SK-N-SH (cell line): ENCODE measurements around the gene TMEM134.

Experiments used
- CTCF ChIP-seq: fragments of 200-600 bp; sonication (generic); IDR thresholded peaks from 2 replicates; pipeline ENCODE4 v1.6.1; 2017; ENCODE audit warnings: antibody characterized with exemption, mild to moderate bottlenecking, moderate library complexity
- FOXM1 ChIP-seq: IDR thresholded peaks from 2 replicates; pipeline ENCODE4 v1.4.0; 2012; ENCODE audit warnings: low read depth, mild to moderate bottlenecking
- SIN3A ChIP-seq: IDR thresholded peaks from 2 replicates; pipeline ENCODE4 v1.6.1; 2012; ENCODE audit warnings: low read depth, mild to moderate bottlenecking, low read length, moderate library complexity, borderline replicate concordance
- USF1 ChIP-seq: IDR thresholded peaks from 2 replicates; pipeline ENCODE4 v1.4.0; 2012; ENCODE audit warnings: low read depth, borderline replicate concordance
- TF ChIP-seq, protein P1 (sequence below): fragments of 150-350 bp; IDR thresholded peaks from 2 replicates; pipeline ENCODE4 v1.6.1; 2017; ENCODE audit warnings: antibody characterized with exemption, low read length, low read depth, borderline replicate concordance

DNA sequence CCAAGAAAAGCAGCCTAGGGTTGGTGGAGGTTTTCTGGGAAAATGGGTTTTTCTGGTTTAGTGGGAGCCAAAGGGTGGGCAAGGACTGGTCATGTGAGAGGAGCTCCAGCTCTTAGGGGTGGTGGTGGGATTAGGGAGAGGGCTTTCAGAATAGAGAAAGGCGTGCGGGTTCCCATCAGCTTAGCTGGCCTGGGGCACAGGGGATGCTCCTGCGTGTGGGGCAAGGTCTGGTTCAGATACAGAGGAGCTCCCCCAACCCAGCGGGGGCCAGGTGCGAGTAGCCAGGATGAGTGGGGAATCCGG is 644 bp downstream of the TMEM134 start:
- no peak for TF ChIP-seq CTCF
- TF ChIP-seq USF1 = no peak
- no peak for TF ChIP-seq FOXM1
- TF ChIP-seq, protein P1, sequence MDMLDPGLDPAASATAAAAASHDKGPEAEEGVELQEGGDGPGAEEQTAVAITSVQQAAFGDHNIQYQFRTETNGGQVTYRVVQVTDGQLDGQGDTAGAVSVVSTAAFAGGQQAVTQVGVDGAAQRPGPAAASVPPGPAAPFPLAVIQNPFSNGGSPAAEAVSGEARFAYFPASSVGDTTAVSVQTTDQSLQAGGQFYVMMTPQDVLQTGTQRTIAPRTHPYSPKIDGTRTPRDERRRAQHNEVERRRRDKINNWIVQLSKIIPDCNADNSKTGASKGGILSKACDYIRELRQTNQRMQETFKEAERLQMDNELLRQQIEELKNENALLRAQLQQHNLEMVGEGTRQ = no peak
- no peak for TF ChIP-seq SIN3A
